ENCODE results near the gene CABP2. TPM values are rescaled to one million over a fixed set of nuclear protein-coding genes. Genes with fewer than 3 reads are reported as not detected.
"Not testable (repeated sequence)": the region's sequence is repeated elsewhere in the genome, so short reads cannot be mapped to it uniquely, and the experiment has no call there.

Gene CABP2
- not detected for total RNA-seq

DNA sequence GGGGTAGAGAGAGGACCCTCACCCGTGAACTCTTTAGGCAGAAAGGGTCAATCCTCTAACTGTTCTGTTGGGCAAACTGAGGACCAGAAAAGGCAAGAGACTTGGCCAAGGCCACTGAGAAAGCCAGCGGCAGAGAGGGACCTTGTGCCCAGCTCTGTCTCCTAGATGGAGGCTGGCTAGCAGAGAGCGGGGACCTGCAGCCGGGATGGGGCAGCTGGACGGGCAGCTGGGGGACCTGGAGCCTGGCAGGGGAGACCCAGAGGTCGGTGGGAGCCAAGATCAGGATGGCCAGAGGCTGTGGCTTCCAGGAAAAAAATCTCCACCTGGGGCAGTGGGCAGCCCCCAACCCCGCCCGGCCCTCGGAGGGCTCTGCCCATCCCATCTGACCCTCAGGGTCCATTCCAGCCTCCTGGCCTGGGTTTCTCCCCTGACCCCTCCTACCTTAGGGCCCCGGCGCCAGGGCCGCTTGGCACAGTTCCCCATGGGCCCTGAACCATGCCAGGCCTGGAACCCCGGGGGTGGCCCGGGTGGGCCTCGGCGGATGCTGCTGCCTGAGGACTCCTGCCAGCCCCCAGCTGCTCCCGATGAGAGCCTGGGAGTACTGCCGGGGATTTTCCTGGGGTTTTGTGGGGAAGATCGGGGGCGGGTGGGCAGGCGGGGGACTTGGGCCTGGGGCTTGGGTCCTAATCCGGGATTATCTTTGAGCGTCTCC, at the start of gene CABP2:
Gene CABP2 (minus strand): TSS at position 603 of the 712 bp plus-strand sequence. CDS start 120 bp downstream, at position 483.
- H3K36me3 ChIP-seq = no peaks in the 10 kb centered on the region
- DNase-seq (ENCODE audit: low spot score) = no peak
- H3K9me3 ChIP-seq = no peaks in the 10 kb centered on the region
- TF ChIP-seq, protein P1, sequence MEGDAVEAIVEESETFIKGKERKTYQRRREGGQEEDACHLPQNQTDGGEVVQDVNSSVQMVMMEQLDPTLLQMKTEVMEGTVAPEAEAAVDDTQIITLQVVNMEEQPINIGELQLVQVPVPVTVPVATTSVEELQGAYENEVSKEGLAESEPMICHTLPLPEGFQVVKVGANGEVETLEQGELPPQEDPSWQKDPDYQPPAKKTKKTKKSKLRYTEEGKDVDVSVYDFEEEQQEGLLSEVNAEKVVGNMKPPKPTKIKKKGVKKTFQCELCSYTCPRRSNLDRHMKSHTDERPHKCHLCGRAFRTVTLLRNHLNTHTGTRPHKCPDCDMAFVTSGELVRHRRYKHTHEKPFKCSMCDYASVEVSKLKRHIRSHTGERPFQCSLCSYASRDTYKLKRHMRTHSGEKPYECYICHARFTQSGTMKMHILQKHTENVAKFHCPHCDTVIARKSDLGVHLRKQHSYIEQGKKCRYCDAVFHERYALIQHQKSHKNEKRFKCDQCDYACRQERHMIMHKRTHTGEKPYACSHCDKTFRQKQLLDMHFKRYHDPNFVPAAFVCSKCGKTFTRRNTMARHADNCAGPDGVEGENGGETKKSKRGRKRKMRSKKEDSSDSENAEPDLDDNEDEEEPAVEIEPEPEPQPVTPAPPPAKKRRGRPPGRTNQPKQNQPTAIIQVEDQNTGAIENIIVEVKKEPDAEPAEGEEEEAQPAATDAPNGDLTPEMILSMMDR (IDR thresholded peaks at IDR 0.05) = no peak
- no peaks in the 10 kb centered on the region for H3K4me1 ChIP-seq
- H3K4me3 ChIP-seq = no peak within 1 kb of the TSS
- H3K27me3 ChIP-seq = no peaks in the 10 kb centered on the region
- no peak within 1 kb of the TSS for H3K27ac ChIP-seq

GRCh38 chr11:67572747-67573419, 49.6 kb upstream of the CABP2 start:
- H3K27me3 ChIP-seq = no peaks in the 10 kb centered on the region
- no peak overlapping the region for H3K4me3 ChIP-seq
- H3K36me3 ChIP-seq = no peaks in the 10 kb centered on the region
- H3K4me1 ChIP-seq = no peaks in the 10 kb centered on the region
- no peak overlapping the region for H3K27ac ChIP-seq
- H3K9me3 ChIP-seq = no peaks in the 10 kb centered on the region
- DNase-seq (ENCODE audit: low spot score) = no peak
- TF ChIP-seq, protein P1 (IDR thresholded peaks at IDR 0.05) = peak; percentile 54 to 78

- no peak overlapping the region for H3K27ac ChIP-seq
These were observed 49.1 kb upstream of the CABP2 start for GRCh38 chr11:67572305-67572704.

DNA sequence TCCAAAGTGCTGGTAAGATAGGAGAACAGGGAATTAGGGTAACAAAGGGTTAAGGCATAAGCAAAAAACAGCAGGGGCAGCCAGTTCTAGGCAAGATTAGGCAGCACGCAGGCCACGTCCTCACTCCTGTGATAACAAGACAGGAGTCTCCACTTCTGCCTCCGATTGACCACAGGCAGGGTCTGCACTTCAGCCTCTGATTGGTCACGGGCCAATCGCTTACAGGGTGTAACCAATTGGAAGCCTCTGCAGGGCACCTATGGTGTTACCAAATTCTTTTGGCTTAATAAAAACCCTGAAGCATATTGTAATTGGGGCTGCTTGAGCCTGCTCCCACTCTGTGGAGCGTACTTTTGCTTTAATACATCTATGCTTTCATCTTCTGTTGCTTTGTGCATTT, 48.2 kb upstream of the CABP2 start:
- TF ChIP-seq, protein P1 (IDR thresholded peaks at IDR 0.05) = no peak
- Histone ChIP-seq H3K27ac (no peak overlapping the region), H3K9me3 (no peaks in the 10 kb centered on the region), H3K36me3 (no peaks in the 10 kb centered on the region), H3K27me3 (no peaks in the 10 kb centered on the region), H3K4me1 (no peaks in the 10 kb centered on the region), H3K4me3 (no peak overlapping the region)
- no peak for DNase-seq (ENCODE audit: low spot score)

More at GRCh38 chr11:67572305-67572704, 49.1 kb upstream of the CABP2 start:
- no peaks in the 10 kb centered on the region for H3K4me1 ChIP-seq
- H3K9me3 ChIP-seq = no peaks in the 10 kb centered on the region
- H3K36me3 ChIP-seq = no peaks in the 10 kb centered on the region
- no peaks in the 10 kb centered on the region for H3K27me3 ChIP-seq
- no peak for DNase-seq (ENCODE audit: low spot score)
- TF ChIP-seq, protein P1 (IDR thresholded peaks at IDR 0.05) = no peak
- H3K4me3 ChIP-seq = no peak overlapping the region

- TF ChIP-seq, protein P1 (IDR thresholded peaks at IDR 0.05) = no peak
- Histone ChIP-seq H3K4me3 (no peak overlapping the region), H3K27ac (peak overlapping the region in 1 of 2 donors; percentile 82)
These were observed 41.0 kb upstream of the CABP2 start for GRCh38 chr11:67564230-67564629.

GRCh38 chr11:67563705-67564114, 40.5 kb upstream of the CABP2 start:
- Histone ChIP-seq H3K27ac (peak overlapping the region; percentile 48 to 82), H3K4me1 (peaks cover 0 to 18% of the 10 kb centered on the region in 2 donors)
- not testable (repeated sequence) for H3K9me3 ChIP-seq, H3K36me3 ChIP-seq, H3K4me3 ChIP-seq, H3K27me3 ChIP-seq
- peak; percentile 87 for DNase-seq (ENCODE audit: low spot score)

More at GRCh38 chr11:67564230-67564629, 41.0 kb upstream of the CABP2 start:
- Histone ChIP-seq H3K4me1 (peaks cover 0 to 18% of the 10 kb centered on the region in 2 donors), H3K36me3 (no peaks in the 10 kb centered on the region), H3K9me3 (no peaks in the 10 kb centered on the region), H3K27me3 (no peaks in the 10 kb centered on the region)
- no peak for DNase-seq (ENCODE audit: low spot score)
